GM04503 (cell line): ENCODE measurements around the gene SEMA3F.

ENCODE experiments used
- DNase-seq: peaks from one replicate; pipeline ENCODE4 v3.0.0-alpha.2; 2012; ENCODE audit warnings: low read depth

SEMA3F gene

DNA sequence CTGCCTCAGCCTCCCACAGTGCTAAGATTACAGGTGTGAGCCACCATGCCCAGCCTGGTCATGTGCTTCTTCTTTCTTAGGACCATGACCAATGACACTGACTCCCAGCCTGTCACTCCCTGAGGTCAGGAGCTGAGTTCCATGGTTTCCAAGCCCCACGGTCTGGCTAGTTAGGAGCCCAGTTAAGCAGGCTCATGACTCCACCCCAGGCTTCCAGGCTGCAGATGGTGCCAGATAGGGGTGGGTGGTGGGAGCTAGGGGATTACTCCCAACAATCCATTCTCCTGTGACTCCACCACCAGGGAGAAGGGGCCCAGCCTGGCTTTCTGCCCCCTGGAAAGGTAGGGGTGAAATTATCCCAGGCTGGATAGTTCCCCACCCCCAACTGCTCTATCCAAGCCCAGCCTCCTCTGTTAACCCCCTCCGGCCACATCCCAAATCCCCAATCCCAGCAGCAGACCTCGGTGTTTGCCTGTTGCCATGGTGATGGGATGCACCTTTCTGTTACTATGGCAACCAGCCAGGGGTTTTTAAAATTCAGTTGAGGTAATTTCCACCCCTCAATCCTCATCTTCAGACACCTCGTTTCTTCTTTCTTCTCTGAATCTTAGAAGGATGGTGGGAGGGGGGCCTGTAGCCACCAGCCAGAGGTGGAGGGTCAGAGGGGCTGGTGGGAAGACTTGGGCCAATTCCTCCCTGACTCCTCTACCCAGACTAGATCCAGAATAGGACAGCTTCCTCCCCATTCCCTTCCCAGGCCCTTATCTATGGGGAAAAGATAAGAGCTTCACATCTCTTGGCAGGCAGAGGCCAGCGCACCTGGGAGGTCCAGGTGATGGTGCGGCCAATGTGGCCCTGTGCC lies 22.5 kb upstream of the SEMA3F start:
- DNase-seq, result no peak

DNA sequence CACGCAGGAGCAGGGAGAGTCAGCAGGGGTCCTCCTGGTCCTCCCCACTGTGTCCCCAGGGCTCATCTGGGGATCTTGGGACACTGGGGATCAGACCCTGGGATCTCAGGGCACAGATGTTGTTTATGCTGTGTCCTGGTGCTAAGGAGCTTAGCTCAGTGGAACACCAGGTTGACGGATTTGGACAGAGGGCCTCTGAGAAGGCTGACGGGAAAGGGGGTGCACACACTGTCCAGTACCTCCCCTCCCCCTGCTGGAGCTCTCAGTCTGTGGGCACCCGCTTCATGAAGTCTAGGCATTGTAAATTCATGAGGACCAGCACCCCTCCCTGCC lies 21.9 kb upstream of the SEMA3F start:
- DNase-seq, result no peak

DNA sequence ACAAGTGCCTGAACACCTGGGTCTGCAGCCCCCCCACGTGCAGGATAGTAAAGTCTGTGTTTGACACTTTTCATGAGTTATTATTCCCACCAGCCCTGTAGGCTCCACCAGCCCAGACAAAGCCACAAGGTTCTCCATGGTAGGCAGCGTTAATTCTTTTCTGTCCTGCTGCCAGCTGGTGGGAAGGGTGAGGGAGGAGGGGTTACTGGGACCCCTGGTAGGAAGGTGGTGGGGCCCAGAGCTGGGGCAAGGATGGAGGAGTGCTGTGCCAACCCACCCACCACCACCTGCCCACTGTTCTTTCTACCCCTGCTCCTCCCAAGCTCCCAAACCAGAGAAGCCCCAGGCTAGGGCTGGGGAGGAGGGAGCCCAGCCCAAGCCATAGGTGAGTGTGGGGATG lies 20.8 kb upstream of the SEMA3F start:
- no peak for DNase-seq

DNA sequence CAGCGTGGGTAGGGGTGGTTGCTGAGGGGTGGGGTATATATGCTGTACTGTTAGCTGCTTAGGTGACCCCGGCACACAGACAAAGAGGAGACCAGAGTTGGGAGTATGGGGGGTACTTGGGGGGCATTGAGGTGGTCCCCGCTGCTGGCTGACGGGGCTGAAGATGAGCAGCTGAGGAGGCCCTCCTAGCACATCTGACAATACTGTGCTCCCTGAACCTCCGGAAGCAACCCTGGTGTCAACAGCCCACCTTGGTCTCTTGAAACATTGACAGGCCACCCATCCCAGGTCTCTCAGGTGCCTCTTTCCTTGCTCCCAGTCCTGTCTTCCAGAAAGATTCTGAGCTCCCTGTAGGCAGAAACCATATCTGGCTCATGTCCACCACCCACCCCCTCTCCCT lies 19.2 kb upstream of the SEMA3F start:
- DNase-seq, result no peak

DNA sequence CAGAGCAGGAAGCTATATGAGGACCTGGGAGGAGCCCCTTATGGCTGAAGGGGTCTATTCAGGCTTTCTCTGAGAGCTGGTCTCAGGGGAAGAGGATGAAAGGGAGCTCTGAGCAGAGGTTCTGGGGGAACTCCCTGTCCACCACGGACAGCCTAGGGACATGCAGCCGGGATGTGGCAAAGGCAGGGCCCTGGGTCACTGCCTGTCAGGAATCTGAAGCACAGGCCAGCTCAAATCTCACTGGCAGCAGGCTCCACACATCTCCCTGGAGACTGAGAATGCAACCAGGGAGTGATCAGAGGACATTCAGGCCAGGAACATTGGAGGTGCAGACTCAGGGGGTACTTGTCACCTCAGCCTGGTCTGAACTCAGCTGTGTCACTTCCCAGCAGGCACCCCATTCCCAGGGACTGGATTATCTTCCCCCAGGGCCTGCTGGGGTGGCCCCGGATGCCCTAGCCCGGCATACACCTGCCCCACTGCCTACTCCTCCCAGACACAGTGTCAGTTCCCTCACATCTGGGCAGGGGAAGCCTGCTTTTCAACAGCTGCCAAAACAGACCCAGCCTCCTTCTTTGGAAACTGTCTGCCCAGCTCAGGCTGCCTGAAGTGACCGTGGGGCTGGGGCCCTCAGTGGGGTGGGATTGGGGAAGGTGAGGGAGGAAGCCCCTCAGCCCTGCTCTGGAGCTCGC lies 18.3 kb upstream of the SEMA3F start:
- DNase-seq, result no peak

DNA sequence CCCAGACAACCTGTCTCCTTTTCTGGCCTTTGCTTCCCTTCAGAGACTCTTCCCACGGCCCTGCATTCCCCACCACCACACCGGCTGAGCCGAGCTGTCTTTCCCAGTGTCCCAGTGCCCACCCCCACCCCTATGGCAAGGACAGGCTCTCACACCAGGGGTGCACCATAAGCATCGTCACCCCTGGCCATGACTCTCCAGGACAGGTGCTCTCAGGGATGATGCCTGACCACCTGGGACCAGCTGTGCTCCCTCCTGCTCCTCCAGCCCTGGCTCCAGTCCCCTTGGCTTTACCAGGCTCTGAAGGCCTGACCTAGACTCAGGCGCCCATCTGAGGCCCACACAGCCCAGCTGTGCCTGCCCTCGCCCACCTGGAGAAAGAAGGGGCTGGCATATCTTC lies 17.6 kb upstream of the SEMA3F start:
- DNase-seq, result no peak

DNA sequence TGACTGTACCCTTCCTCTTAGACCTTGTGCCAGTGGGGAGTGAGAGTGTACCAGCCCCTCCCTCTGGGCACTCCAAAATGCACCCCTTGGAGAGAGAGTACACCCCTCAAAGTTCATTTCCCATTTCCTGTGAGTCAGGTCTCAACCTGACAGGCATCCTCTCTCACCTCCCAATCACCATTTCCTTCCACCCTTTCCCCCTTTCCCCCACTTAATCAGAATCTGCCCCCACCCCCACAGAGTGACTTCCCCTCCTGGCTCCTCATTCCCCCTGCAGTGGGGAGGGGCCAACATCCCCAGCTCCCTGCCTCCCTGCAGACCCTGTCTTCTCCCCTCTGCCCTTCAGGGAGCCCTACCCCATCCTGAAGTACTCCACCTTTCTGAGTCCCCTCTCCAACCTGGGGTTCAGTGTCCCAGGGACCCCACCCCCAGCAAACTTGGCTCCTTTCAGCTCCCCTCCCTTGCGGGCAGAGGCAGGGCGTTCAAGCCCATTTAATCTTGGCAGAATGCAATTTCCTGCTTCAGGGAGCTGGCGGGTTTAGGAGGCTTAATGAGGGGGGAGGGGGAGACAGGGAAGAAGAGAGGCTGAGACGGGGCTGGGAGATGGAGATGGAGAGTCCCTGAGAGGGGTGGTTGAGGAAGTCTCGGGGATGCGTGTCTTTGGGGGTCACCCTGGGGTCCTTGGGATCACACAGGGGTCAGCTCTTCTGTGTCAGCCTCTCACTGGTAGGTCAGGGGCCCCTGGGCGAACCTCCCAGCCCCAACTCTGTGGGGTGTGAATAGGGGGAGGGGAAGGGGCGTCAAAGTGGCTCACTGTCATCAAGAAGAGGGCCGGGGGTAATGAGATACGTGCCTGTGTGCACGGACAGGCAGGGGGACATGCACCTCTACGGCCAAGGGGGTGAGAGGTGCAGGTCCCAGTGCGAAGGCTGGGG lies 16.6 kb upstream of the SEMA3F start:
- no peak for DNase-seq

DNA sequence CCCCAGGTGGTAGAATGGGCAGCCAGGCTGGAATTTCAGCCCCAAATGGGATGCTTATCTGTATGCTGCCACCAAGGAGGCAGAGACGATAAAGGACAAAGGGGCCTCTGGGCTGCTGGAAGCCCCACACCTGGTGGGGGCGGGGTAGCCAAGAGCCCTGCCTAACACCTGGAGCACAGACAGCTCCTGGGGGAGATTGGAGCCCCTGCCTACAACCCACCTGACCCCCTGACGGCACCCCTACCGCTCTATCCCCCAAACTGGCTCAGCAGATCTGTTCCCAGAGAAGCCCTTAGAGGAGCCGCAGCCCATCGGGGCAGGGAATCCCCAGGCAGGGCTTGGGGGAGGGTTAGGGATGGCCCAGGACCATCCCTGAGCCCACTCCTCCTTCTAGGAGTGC lies 15.8 kb upstream of the SEMA3F start:
- DNase-seq, result no peak

DNA sequence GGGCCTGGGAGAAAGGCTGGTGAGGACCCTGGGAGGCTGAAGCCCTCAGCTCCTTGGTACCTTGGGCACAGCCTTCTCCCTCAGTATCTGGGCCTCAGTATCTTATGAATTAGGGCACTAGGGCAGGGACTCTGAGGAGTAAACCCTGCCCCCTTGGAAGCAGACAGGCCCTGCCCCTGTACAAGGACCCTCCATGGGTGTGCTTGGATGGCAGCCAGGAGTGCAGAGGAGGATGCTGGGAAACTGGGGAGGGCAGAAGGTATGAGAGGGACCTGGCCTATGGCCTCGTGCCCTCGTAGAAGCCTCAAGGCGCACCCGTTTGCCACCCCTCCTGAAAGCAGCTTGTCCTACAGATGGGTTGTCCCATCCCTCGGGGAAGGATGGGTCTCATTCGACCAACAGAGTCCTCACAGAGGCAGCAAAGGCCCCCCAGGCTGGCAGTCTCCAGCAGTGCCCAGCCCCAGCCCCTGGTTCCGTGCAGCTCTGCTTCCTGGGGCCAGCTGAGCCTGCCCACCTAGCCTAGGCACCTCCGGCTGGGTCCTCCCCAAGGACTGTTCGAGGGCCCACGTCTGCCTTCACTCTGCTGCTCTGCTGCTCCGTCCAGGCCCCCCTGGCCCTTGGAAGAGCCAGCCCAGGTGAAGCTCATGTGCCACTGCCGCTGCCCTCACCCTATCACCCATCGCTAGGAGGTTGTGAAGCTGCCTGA lies 15.3 kb upstream of the SEMA3F start:
- no peak for DNase-seq

DNA sequence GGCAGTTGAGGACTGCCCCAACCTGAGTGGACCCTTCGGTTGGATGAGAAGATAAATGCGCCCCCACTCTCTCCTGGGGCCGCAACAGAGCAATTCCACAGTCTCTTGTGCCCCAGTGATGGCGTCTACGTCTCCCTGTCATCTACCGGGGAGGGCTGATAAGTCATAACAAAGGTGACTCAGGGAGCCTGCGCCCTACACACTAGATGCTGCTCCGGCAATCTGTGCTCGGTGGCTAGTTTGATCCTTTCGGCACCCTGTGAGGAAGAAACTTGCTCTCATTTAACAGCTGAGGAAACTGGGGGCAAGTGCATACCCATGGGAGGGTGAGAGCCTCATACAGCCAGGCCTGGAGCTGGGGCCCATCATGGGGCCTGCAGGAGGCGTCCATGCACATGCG lies 14.1 kb upstream of the SEMA3F start:
- DNase-seq, result no peak

DNA sequence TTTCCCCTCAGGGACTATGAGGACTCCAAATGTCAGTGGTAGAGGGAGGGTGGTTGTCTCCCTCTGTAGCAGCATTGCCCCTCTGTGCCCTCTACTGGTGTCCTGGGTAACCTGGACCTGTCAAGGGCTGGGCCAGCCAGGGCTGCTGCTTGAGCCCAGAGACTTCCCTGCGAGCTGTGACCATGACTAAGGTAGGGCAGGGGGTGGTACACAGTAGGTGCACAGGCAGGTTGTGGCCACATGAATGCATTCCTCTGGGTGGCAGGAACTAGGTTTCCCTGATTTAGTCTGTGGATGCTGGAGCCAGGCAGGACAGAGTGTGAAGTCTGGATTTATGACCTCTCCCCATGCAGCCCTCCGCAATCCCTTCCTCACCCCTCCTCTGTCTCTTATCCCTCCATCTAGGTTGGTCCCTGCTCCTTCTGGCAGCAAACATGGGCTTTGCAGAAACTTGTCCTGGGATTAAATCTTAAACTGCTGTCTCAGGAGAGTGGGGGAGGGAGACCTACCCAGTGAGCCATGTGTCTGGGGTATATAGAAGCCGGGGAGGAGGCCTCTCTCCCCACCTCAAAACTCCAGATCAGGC lies 8.7 kb upstream of the SEMA3F start:
- no peak for DNase-seq

DNA sequence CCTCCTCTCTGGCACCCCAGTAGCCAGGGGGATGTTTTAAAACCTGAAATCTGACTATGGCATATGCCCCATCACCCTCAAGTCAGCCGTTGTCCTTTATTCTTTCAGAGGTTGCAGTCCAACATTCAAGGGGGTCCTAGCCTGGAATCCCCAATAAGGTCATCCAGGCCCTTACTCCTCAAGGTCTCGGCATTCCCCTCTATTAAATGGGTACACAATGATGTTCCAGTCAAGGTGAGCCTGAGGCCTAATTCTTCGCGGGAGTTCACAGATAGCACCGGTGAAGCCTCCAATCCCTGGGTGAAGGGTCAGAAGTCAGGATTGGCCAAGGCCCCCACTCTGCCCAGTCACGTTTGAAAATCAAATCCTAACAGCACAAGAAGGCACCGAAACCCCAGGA lies 8.1 kb upstream of the SEMA3F start:
- no peak for DNase-seq

DNA sequence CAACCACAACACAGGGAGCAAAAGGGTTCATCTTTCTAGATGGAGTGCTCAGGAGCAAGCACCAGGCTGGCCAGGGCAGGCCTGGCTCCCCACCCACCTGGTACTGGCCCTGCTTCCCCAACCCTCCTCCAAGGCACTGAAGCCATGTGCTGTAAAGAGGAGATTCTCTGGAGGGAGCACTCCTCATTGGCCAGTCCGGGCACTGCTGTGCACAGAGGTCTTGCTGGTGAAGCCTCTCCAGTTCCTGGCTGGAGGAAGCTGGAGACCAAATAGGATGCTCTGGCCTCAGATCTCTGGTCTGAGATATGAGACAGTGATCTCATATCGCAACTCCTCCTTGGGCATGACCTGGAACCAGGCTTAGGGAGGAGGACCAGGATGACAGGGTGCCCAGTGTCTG lies 7.7 kb upstream of the SEMA3F start:
- DNase-seq, result no peak

DNA sequence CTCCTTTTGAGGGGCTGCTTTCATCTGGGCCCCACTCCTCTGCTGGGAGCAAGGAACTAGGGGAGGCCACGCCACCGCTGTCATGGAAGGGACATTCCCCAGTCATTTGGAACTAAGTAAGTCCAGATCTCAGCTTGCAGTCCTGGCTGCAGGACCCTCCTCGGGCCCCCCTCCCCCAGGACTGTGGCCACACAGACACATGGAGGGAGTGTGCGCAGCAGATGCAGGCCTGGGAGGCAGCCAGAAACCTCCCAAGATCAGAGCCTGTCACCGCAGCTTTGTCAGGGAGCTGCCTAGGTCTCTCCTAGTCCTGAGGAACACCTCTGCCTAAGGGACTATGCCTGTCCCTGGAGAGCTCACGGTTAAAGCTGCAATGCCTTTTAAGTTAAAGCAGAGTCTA lies 7.3 kb upstream of the SEMA3F start:
- DNase-seq, result no peak

DNA sequence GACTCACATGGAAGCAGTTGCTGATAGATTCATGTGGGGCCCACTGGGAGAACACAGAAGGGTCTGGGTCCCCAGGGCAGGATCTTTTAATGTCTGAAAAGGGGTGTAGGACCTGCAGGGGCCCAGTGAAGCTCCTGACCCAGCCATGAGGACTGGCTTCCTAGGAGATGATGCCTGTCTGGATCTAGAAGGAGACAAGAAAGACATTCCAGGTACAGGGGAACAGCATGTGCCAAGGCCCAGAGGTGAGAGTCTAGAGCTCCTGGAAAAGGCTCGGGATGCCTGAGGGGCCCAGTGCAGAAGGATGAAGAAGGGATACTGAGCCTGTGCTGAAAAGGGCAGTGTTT lies 4.7 kb upstream of the SEMA3F start:
- no peak for DNase-seq

DNA sequence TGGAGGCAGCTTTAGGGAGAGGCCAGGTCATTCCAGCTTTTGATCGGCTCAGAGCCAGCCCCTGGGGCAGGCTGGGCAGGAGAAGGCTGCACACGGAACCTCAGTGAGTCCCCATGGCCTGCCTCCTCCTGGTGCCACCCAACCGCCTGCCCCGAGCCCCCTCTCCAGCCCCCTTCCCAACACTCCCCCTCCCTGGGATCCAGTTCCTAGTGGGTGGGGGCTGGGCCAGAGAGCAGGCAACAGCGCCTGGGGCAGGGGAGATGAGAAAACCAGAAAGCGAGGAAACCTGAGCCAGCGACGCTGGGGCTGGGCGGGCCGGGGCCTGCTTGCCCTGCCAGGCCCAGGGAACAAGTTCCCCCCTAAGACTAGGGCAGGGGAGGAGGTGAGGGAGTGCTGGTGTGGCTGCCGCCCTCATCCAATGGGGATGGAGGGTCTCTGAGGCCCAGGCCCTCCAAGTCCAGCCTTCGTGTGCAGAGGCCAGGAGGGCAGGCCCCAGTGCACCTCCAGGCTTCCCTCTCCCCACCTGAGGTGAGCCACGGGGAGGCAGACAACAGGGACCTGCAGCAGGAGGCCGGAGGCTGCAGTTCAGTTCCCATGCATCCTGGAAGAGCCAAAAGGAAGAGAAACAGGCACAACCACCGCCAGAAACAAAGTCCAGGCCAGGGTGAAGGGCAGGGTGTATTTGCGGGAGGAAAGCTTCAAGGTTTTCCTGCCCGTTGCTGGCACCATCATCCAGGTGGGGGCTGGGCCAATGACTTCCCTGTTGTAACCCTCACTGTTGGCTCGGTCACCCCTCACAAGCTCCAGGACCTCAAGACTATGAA lies 4.0 kb upstream of the SEMA3F start:
- DNase-seq, result no peak

DNA sequence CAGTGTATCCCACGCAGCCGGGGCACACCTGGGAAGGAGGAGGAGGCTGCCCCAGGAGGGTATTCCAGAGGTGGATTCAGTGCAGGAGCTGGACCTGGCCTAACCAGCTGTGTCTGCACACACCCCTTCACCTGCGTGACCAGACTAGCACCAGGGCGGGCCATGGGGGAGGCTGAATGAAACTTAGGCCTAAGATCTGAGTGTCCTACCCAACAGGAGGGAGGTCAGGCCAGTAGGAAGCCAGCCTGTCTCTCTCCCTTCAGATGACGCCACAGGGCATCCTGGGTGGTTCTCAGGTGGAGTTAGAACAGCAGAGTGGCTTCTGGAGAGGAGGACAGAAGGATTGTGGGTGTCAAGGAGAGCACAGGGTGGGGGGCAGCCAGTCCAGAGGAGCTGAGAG lies 3.4 kb upstream of the SEMA3F start:
- DNase-seq, result no peak

DNA sequence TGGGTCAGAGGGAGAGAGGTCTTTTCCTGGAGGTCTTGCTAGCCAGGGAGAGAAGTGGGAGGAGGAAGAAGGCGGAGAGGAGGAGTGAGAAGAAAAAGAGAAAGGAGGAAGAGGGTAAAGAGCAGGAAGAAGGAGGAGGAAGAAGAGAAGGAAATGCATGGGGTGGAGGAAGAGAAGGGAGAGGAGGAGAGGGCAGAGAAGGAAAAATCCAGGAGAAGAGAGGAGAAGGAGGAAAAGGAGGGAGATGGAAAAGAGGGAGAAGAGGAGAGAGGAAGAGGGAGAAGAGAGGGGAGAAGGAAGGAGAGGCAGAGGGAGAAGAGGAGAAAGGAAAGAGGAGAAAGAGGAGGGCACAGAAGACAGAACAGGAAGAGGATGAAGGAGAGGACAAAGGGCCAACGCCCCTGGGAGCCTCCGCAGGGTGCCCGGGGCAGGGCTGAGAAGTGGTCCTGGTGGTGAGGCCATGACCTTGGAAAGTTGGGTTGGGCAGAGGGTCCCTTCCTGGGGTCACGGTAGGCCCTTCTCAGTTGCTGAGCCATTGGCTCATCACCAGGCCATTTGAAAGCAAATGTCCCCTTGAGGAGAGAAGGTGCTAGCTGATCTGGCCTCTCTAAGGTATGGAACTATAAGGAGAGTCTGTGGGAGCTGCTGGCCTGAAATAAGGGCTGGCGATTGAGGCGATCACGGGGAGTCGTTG lies 1.2 kb upstream of the SEMA3F start:
- no peak for DNase-seq

DNA sequence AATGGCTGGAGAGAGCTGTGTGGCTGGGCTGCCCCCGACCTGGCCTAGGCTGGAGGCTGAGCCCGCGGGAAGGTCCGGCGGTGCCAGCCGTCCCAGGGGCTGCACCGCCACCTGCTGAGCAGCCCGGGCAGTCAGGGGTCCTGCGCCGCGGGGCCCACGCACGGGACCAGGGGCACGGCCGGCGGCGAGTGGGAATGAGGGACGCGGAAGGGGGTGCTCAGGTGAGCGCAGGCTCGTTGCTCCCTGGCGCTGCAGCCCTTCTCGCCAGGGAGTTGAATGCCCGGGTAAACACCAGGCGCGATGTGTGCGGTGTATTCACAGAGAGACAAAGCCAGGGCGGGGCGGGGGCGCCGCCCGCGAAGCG lies 666 bp upstream of the SEMA3F start:
- no peak for DNase-seq

DNA sequence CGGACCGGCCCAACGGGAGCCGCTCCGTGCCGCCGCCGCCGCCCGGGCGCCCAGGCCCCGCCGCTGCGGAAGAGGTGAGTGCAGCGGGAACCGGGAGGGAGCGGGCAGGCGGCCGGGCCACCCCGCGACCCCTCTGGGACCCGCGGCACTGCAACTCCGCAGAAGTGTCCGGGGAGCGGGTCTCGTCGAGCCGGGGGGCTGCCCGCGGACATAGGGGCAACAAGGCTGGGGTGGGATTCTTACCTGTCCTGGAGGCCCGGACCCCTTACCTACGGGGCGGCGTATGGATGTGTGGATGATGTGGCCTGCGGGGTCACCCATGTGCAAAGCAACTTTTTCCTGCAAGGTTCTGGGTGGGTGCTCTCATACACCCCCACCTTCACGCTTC lies 361 bp downstream of the SEMA3F start:
- no peak for DNase-seq

DNA sequence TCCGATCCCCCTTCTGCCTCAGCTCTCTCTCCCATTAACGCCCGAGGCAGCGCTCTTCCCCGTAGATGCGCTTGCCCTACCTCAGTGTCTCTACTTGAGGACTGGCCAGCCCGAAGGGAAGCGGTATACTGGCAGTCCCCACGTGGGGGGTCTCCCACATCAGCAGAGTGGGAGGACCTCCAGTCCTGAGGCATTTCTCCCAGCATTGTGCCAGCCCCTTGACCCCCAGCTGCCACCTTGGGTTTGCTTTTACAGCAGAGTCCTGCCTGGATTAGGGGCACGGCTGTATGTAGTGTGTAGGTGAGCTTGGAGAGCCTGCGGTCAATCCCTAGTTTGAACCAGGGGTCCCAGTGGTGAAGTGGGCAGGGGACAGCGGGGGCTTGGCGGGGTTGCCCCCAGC lies 767 bp downstream of the SEMA3F start:
- no peak for DNase-seq
